KMS-11 (cell line): Measurements from ENCODE around the gene COL13A1.

Source experiments
- H2AFZ ChIP-seq: fragments of 200-600 bp; sonication (generic); 2 replicates; pipeline ENCODE4 v1.6.1; 2016; ENCODE audit warnings: antibody characterized with exemption, mixed run types, low read depth
- H3K27ac ChIP-seq: fragments of 200-600 bp; sonication (generic); 2 replicates; pipeline ENCODE4 v1.6.1; 2016; ENCODE audit warnings: mild to moderate bottlenecking, mixed run types
- H3K27me3 ChIP-seq: fragments of 200-600 bp; sonication (generic); 2 replicates; pipeline ENCODE4 v1.6.1; 2017; ENCODE audit warnings: mild to moderate bottlenecking, low read depth, mixed run types, moderate library complexity; ENCODE audit not compliant: insufficient read depth
- H3K36me3 ChIP-seq: fragments of 200-600 bp; sonication (generic); 2 replicates; pipeline ENCODE4 v1.6.1; 2017; ENCODE audit warnings: mild to moderate bottlenecking, mixed run types; ENCODE audit not compliant: insufficient read depth
- H3K4me1 ChIP-seq: fragments of 200-600 bp; sonication (generic); 2 replicates; pipeline ENCODE4 v1.6.1; 2016; ENCODE audit warnings: mild to moderate bottlenecking, low read depth, mixed run types; ENCODE audit not compliant: poor library complexity, severe bottlenecking
- H3K4me2 ChIP-seq: fragments of 200-600 bp; sonication (generic); 2 replicates; pipeline ENCODE4 v1.7.0; 2016; ENCODE audit warnings: mild to moderate bottlenecking, mixed run types
- H3K4me3 ChIP-seq: fragments of 200-600 bp; sonication (generic); IDR thresholded peaks from 2 replicates; pipeline ENCODE4 v1.6.1; 2017; ENCODE audit warnings: low read depth, low read length, mixed read lengths; ENCODE audit not compliant: insufficient read depth
- H3K79me2 ChIP-seq: fragments of 200-600 bp; sonication (generic); 2 replicates; pipeline ENCODE4 v1.6.1; 2016; ENCODE audit warnings: low read depth, mixed run types; ENCODE audit not compliant: insufficient read depth
- H3K9ac ChIP-seq: fragments of 200-600 bp; sonication (generic); 2 replicates; pipeline ENCODE4 v1.6.1; 2016; ENCODE audit warnings: mild to moderate bottlenecking, mixed run types
- H4K20me1 ChIP-seq: fragments of 200-600 bp; sonication (generic); 2 replicates; pipeline ENCODE4 v1.6.1; 2016; ENCODE audit warnings: mild to moderate bottlenecking, mixed run types; ENCODE audit not compliant: insufficient read depth
- CTCF ChIP-seq: fragments of 200-600 bp; sonication (generic); conservative IDR thresholded peaks from 2 replicates; pipeline ENCODE4 v1.6.1; 2017; ENCODE audit warnings: low read depth, mild to moderate bottlenecking, antibody characterized with exemption, low read length, moderate library complexity, mixed read lengths

The COL13A1 gene

DNA sequence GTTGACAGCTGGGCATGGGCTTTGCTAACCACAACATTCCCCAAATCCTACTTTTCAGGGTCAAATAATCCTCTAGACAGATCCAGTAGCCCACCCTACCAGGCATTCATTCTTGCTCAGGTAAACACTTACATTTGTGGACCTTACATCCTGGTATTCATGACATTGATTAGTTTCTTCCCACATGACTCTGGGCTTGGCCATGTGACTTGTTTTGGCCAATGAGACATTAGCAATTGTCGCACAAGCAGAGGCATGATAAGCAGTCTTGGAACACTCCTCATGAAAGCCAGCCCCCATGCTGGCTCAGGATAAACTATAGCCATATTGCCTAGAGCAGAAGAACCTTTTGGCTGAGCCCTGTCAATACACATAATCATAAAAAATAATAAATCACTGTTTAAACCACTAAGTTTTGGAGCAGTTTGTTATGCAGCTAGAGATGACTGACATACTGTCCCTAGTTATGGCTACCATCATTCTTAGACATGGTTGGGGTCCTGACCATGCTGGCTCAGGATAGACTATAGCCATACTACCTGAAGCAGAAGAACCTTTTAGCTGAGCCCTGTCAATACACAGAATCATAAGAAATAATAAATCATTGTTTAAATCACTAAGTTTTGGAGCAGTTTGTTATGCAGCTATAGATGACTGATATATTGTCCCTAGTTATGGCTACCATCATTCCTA, 6.3 kb upstream of the COL13A1 start:
- H3K4me3 ChIP-seq, result no peak overlapping the region
- H3K27ac ChIP-seq, result no peak overlapping the region
- no peaks in the 10 kb centered on the region for H3K36me3 ChIP-seq
- no peaks in the 10 kb centered on the region for H4K20me1 ChIP-seq
- no peaks in the 10 kb centered on the region for H3K4me1 ChIP-seq
- H2AFZ ChIP-seq, result no peak overlapping the region
- peaks cover 6% of the 10 kb centered on the region; the same call in 1 of the 2 replicates for H3K27me3 ChIP-seq
- TF ChIP-seq CTCF, result no peak
- no peaks in the 10 kb centered on the region for H3K79me2 ChIP-seq
- no peak overlapping the region for H3K9ac ChIP-seq
- no peak overlapping the region for H3K4me2 ChIP-seq

GRCh38 chr10:69797959-69798358, 3.7 kb upstream of the COL13A1 start:
- Histone ChIP-seq H3K79me2 (no peaks in the 10 kb centered on the region), H3K27me3 (peaks cover 23% of the 10 kb centered on the region; the same call in 1 of the 2 replicates), H3K27ac (no peak overlapping the region), H3K4me3 (no peak overlapping the region), H2AFZ (no peak overlapping the region), H4K20me1 (no peaks in the 10 kb centered on the region), H3K4me1 (no peaks in the 10 kb centered on the region), H3K4me2 (no peak overlapping the region), H3K36me3 (no peaks in the 10 kb centered on the region), H3K9ac (no peak overlapping the region)
- no peak for TF ChIP-seq CTCF

DNA sequence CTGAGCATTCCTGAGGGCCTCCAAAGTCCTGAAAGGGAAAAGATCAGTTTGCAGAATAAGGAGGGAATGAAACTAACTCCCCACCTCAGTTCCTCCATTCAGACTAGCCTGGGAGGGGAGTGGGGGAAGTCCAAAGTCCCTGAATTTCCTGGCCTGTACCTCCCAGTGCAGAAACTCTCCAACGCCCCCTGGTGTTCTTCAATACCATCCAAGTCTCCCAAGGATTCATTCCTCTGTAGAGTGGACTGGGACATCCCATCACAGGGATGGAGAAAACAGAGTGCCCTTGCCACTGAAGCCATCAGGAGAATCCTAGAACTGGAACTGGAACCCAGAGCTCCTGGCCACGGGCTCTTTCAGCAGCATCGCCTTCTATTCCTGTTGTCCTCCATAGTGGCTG, 1.6 kb upstream of the COL13A1 start:
- TF ChIP-seq CTCF, result peak; percentile 72
- Histone ChIP-seq H2AFZ (no peak overlapping the region), H3K4me1 (no peaks in the 10 kb centered on the region), H3K36me3 (no peaks in the 10 kb centered on the region), H3K9ac (no peak overlapping the region), H3K4me3 (no peak overlapping the region), H3K4me2 (no peak overlapping the region), H3K27me3 (peaks cover 34% of the 10 kb centered on the region; the same call in 1 of the 2 replicates), H3K27ac (no peak overlapping the region), H3K79me2 (no peaks in the 10 kb centered on the region), H4K20me1 (no peaks in the 10 kb centered on the region)

GRCh38 chr10:69800665-69801064, 1.0 kb upstream of the COL13A1 start:
- H3K4me1 ChIP-seq, result no peaks in the 10 kb centered on the region
- H4K20me1 ChIP-seq, result no peaks in the 10 kb centered on the region
- no peaks in the 10 kb centered on the region for H3K79me2 ChIP-seq
- no peak overlapping the region for H2AFZ ChIP-seq
- no peak overlapping the region for H3K4me3 ChIP-seq
- no peak overlapping the region for H3K27ac ChIP-seq
- H3K27me3 ChIP-seq, result peaks cover 34% of the 10 kb centered on the region; the same call in 1 of the 2 replicates
- no peaks in the 10 kb centered on the region for H3K36me3 ChIP-seq
- H3K4me2 ChIP-seq, result no peak overlapping the region
- TF ChIP-seq CTCF, result no peak
- H3K9ac ChIP-seq, result no peak overlapping the region
